BJ (cell line): ENCODE data around the gene CTDSPL. TPM values are rescaled to one million over a fixed set of nuclear protein-coding genes. Genes with fewer than 3 reads are reported as not detected.

Source experiments
- CTCF ChIA-PET: fragments of 350-600 bp; formaldehyde crosslinking; extraction: SDS; loops from one replicate; lab custom pipeline; 2021; ENCODE audit warnings: antibody characterized with exemption, inconsistent platforms; lab: Yijun Ruan, JAX
- POLR2A ChIA-PET: fragments of 300-600 bp; sonication (Branson Sonifier 250); formaldehyde crosslinking; extraction: SDS; loops from one replicate; lab custom pipeline; 2021; ENCODE audit warnings: antibody characterized with exemption; lab: Charles Lee
- DNase-seq: peaks from one replicate; pipeline ENCODE4 v3.0.0-alpha.2; 2011; ENCODE audit warnings: low read depth
- H3K27me3 ChIP-seq: 2 replicates; pipeline ENCODE4 v1.6.0; 2011; ENCODE audit warnings: low read length; ENCODE audit not compliant: control insufficient read depth, insufficient read depth
- H3K36me3 ChIP-seq: 2 replicates; pipeline ENCODE4 v1.5.1; 2011; ENCODE audit warnings: low read length; ENCODE audit not compliant: control insufficient read depth, insufficient read depth
- H3K4me3 ChIP-seq: 2 replicates; pipeline ENCODE4 v1.5.1; 2011; ENCODE audit warnings: low read depth, mild to moderate bottlenecking, control low read depth, low read length
- polyA plus RNA-seq: library from polyadenylated mRNA; depleted of rRNA; stranded (reverse); fragments of >200 nt; gene quantifications from 2 replicates; pipeline ENCODE4 v1.2.3, GENCODE V29; 2011
- TF ChIP-seq, protein P1 (sequence below): IDR thresholded peaks from 2 replicates; pipeline ENCODE4 v1.5.1; 2011; ENCODE audit warnings: low read depth, mild to moderate bottlenecking, control low read depth, inconsistent platforms, low read length, moderate library complexity; ENCODE audit not compliant: insufficient read depth

Gene CTDSPL
- polyA plus RNA-seq, 1 experiment, result 45.2 TPM

- POLR2A ChIA-PET, result no interaction called here
- CTCF ChIA-PET, result interaction anchor here (1.0 to 1.1 kb wide), 2 partner anchors 12 to 14 kb away, joined by 3 to 4 read pairs; no protein-coding TSS in a partner anchor
- Histone ChIP-seq H3K27me3 (no peaks in the 10 kb centered on the region), H3K4me3 (no peak overlapping the region), H3K36me3 (peaks cover 6% of the 10 kb centered on the region)
- TF ChIP-seq, protein P1, sequence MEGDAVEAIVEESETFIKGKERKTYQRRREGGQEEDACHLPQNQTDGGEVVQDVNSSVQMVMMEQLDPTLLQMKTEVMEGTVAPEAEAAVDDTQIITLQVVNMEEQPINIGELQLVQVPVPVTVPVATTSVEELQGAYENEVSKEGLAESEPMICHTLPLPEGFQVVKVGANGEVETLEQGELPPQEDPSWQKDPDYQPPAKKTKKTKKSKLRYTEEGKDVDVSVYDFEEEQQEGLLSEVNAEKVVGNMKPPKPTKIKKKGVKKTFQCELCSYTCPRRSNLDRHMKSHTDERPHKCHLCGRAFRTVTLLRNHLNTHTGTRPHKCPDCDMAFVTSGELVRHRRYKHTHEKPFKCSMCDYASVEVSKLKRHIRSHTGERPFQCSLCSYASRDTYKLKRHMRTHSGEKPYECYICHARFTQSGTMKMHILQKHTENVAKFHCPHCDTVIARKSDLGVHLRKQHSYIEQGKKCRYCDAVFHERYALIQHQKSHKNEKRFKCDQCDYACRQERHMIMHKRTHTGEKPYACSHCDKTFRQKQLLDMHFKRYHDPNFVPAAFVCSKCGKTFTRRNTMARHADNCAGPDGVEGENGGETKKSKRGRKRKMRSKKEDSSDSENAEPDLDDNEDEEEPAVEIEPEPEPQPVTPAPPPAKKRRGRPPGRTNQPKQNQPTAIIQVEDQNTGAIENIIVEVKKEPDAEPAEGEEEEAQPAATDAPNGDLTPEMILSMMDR, result no peak
- no peak for DNase-seq
Observed at GRCh38 chr3:37949866-37950265, 88.2 kb downstream of the CTDSPL start.

DNA sequence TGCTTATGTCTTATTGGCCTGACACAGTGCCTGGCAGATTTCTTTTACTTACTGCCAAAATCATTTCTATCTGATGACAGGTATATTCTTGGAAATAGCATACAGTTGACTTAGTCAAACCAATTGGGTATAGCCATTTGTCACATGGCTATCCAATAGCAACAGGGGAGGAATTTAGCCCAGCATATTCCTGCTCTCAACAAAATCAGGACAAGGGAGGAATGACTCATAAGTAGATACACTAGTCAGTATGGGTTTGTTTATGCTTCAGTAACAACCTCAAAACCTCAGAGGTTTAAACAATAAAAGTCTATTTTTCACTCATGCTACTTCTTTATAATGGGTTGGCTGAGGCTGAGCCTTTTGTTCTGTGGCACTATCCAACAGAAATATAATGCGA is 90.9 kb downstream of the CTDSPL start:
- H3K27me3 ChIP-seq, result no peaks in the 10 kb centered on the region
- CTCF ChIA-PET, result no interaction called here
- POLR2A ChIA-PET, result no interaction called here
- no peak for DNase-seq
- H3K4me3 ChIP-seq, result no peak overlapping the region
- TF ChIP-seq, protein P1, result no peak
- H3K36me3 ChIP-seq, result peaks cover 7% of the 10 kb centered on the region

- H3K36me3 ChIP-seq, result peaks cover 7% of the 10 kb centered on the region
- DNase-seq, result no peak
- no peaks in the 10 kb centered on the region for H3K27me3 ChIP-seq
- POLR2A ChIA-PET, result no interaction called here
- CTCF ChIA-PET, result interaction anchor here (1.3 kb wide), 1 partner anchor 15 kb away, joined by 7 read pairs; no protein-coding TSS in a partner anchor
- H3K4me3 ChIP-seq, result no peak overlapping the region
- TF ChIP-seq, protein P1, result no peak
Observed at GRCh38 chr3:37953226-37953625, 91.5 kb downstream of the CTDSPL start.

DNA sequence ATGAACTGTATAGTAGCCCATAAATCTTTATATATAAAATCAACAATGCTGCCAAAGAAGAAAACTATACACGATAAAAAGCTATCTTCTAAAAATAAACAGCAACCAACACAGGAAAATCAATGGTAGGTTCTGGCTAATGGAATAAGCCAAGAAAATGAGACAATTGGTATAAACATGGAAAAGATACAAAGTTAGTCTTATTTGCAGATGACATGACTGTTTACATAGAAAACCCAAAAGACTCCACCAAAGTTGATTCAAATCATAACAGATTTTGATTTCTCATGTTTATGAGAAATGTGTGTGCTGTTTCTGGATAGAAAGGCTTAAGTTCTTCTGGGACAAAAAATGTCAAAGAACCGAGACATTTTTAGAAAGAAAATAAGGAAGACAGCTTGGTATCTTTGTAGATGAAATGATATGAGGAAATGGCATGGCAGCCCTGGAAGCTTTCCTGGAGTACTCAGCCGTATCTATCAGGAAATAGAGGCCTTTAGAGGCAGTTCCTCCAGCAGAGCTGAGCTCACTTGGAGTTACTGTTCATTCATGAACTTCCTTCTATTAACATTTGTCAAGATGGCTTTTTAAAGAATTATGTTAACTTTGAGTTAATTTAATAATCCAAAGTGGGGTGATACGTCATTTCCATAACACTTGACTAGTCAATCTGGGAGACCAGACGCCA is 92.2 kb downstream of the CTDSPL start:
- TF ChIP-seq, protein P1, result no peak
- H3K36me3 ChIP-seq, result peaks cover 7% of the 10 kb centered on the region
- ChIA-PET CTCF (interaction anchor here (0.5 to 1.3 kb wide), 2 partner anchors 14 to 237 kb away, joined by 3 to 7 read pairs; no protein-coding TSS in a partner anchor), POLR2A (no interaction called here)
- DNase-seq, result no peak
- no peak overlapping the region for H3K4me3 ChIP-seq
- no peaks in the 10 kb centered on the region for H3K27me3 ChIP-seq

- DNase-seq, result no peak
- ChIA-PET CTCF (interaction anchor here (1.3 to 2.6 kb wide), 3 partner anchors 8 to 99 kb away, joined by 3 to 18 read pairs (median 8); no protein-coding TSS in a partner anchor), POLR2A (no interaction called here)
- H3K27me3 ChIP-seq, result no peaks in the 10 kb centered on the region
- no peak overlapping the region for H3K4me3 ChIP-seq
- H3K36me3 ChIP-seq, result peaks cover 4% of the 10 kb centered on the region
- TF ChIP-seq, protein P1, result no peak
Observed at GRCh38 chr3:37954881-37955280, 93.2 kb downstream of the CTDSPL start.
